Measurements from ENCODE around the gene ZNF444. TPM values are rescaled to one million over a fixed set of nuclear protein-coding genes. Genes with fewer than 3 reads are reported as not detected.

ZNF444 gene
- total and polyA plus RNA-seq, 2 of the 8 experiments (the other 6 are each of a cell fraction or from before 2014, with no cell fraction given), result 49.5 to 54.5 TPM

DNA sequence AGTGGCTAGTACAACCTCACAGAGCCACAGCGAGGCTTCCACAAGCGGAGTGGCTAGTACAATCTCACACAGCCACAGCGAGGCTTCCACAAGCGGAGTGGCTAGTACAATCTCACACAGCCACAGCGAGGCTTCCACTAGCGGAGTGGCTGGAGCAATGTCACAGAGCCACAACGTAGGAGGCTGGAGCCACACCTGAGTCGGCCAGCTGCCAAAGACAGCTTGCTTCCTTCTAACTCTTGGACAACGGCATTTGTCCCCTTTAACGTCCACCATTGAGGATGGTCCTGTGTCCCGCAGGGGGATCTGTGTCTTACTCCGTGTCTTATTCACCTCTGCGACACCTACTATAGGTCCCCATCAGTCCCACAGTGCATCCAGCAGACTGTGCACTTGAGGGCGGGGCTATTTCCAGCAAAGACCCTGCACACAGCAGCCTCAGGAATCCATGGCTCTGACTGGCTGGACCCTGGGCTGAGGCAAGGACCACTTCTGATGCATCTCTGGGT is 23.7 kb upstream of the ZNF444 start (continued):
- TF ChIP-seq, protein P1, sequence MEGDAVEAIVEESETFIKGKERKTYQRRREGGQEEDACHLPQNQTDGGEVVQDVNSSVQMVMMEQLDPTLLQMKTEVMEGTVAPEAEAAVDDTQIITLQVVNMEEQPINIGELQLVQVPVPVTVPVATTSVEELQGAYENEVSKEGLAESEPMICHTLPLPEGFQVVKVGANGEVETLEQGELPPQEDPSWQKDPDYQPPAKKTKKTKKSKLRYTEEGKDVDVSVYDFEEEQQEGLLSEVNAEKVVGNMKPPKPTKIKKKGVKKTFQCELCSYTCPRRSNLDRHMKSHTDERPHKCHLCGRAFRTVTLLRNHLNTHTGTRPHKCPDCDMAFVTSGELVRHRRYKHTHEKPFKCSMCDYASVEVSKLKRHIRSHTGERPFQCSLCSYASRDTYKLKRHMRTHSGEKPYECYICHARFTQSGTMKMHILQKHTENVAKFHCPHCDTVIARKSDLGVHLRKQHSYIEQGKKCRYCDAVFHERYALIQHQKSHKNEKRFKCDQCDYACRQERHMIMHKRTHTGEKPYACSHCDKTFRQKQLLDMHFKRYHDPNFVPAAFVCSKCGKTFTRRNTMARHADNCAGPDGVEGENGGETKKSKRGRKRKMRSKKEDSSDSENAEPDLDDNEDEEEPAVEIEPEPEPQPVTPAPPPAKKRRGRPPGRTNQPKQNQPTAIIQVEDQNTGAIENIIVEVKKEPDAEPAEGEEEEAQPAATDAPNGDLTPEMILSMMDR (IDR thresholded peaks at IDR 0.05; ENCODE audit: control extremely low read depth in 1 of 3, insufficient read depth in 1 of 3, low read depth in 1 of 3, low read length in 3 of 3), result no peak

All from H1 (cell line).